ENCODE results near the gene NF1. TPM values are rescaled to one million over a fixed set of nuclear protein-coding genes. Genes with fewer than 3 reads are reported as not detected.

Gene NF1
- polyA plus RNA-seq, 1 of the 3 experiments (the other 2 are of a cell fraction): 19.6 TPM

DNA sequence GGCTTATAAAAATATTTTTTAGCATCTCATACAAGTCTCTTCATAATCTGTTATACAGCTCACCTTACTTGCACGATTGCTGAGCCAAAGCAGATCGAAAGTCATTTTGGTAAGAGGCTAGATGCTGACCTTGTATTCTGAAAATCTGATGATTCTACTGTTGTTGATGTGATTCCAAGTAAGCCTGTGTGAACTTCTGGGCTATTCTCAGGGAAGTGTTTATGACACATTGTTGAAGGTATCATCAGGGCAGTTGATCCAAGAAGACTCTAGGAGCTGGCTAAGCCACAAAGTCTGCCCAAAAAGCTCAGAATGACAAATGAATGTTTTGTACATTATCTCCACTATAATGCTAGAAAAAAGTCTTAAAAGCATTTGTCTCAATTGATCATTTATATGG is 186.3 kb downstream of the NF1 start:
- Histone ChIP-seq H3F3A (replicated peaks; ENCODE audit: insufficient read depth) (peaks cover 8% of the 10 kb centered on the region), H2AFZ (ENCODE audit: low read depth) (no peak overlapping the region), H4K20me1 (ENCODE audit: insufficient read depth) (no peaks in the 10 kb centered on the region), H3K36me3 (replicated peaks in 1 of 2; ENCODE audit: control insufficient read depth in 1 of 2, insufficient read depth in 2 of 2, low read length in 1 of 2) (peaks cover 18 to 38% of the 10 kb centered on the region in 2 experiments), H3K9ac (no peak overlapping the region), H3K4me2 (no peak overlapping the region), H3K27me3 (ENCODE audit: insufficient read depth) (no peaks in the 10 kb centered on the region), H3K9me2 (no peaks in the 10 kb centered on the region), H3K27ac (ENCODE audit: low read depth in 2 of 2, low read length in 1 of 2) (no peak overlapping the region), H3K9me3 (no peaks in the 10 kb centered on the region), H3K79me2 (ENCODE audit: insufficient read depth) (no peaks in the 10 kb centered on the region), H3K4me1 (ENCODE audit: control insufficient read depth in 1 of 2, insufficient read depth in 2 of 2, low read depth in 1 of 2, low read length in 1 of 2) (no peaks in the 10 kb centered on the region), H3K4me3 (ENCODE audit: low read depth in 2 of 2, low read length in 1 of 2) (no peak overlapping the region)
- POLR2A ChIA-PET: no interaction called here
- CTCF ChIA-PET: no interaction called here
- no peak for DNase-seq
- 95% methylated on average over 2 of the region's 2 CpGs for WGBS (ENCODE audit: low lambda C conversion rate)
- TF ChIP-seq, protein P1, sequence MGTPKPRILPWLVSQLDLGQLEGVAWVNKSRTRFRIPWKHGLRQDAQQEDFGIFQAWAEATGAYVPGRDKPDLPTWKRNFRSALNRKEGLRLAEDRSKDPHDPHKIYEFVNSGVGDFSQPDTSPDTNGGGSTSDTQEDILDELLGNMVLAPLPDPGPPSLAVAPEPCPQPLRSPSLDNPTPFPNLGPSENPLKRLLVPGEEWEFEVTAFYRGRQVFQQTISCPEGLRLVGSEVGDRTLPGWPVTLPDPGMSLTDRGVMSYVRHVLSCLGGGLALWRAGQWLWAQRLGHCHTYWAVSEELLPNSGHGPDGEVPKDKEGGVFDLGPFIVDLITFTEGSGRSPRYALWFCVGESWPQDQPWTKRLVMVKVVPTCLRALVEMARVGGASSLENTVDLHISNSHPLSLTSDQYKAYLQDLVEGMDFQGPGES (IDR thresholded peaks at IDR 0.05; ENCODE audit: low read depth, low read length): no peak
- TF ChIP-seq NFIC (IDR thresholded peaks at IDR 0.05; ENCODE audit: borderline replicate concordance): no peak
- no peak for TF ChIP-seq CHD2 (IDR thresholded peaks at IDR 0.05; ENCODE audit: low read length, partially characterized antibody)
- no peak for TF ChIP-seq TAF1 (IDR thresholded peaks at IDR 0.05; ENCODE audit: borderline replicate concordance, low read depth, low read length)
- TF ChIP-seq EZH2phosphoT487 (IDR thresholded peaks at IDR 0.05; ENCODE audit: borderline replicate concordance, low read depth): no peak
- TF ChIP-seq POLR2AphosphoS5 (IDR thresholded peaks at IDR 0.05; ENCODE audit: low read depth, low read length): no peak
- no peak for TF ChIP-seq MEF2A (IDR thresholded peaks at IDR 0.05; ENCODE audit: borderline replicate concordance, low read depth)
- TF ChIP-seq TEAD4 (IDR thresholded peaks at IDR 0.05; ENCODE audit: borderline replicate concordance, insufficient read depth): no peak
- TF ChIP-seq JUND (IDR thresholded peaks at IDR 0.05): no peak
- TF ChIP-seq FOXM1 (IDR thresholded peaks at IDR 0.05; ENCODE audit: low read depth): no peak
- TF ChIP-seq RFX5 (IDR thresholded peaks at IDR 0.05; ENCODE audit: low read length): no peak
- no peak for TF ChIP-seq GATA2 (CRISPR knock-in tag; IDR thresholded peaks at IDR 0.05)
- TF ChIP-seq, protein P2, sequence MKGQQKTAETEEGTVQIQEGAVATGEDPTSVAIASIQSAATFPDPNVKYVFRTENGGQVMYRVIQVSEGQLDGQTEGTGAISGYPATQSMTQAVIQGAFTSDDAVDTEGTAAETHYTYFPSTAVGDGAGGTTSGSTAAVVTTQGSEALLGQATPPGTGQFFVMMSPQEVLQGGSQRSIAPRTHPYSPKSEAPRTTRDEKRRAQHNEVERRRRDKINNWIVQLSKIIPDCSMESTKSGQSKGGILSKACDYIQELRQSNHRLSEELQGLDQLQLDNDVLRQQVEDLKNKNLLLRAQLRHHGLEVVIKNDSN (IDR thresholded peaks at IDR 0.05; ENCODE audit: borderline replicate concordance, low read depth): no peak
- no peak for TF ChIP-seq EP300 (IDR thresholded peaks at IDR 0.05; ENCODE audit: borderline replicate concordance in 1 of 2, low read depth in 1 of 2, low read length in 1 of 2)
- TF ChIP-seq SIN3A (IDR thresholded peaks at IDR 0.05; ENCODE audit: borderline replicate concordance, low read depth, low read length): no peak
- no peak for TF ChIP-seq GABPA (IDR thresholded peaks at IDR 0.05; ENCODE audit: low read depth)

DNA sequence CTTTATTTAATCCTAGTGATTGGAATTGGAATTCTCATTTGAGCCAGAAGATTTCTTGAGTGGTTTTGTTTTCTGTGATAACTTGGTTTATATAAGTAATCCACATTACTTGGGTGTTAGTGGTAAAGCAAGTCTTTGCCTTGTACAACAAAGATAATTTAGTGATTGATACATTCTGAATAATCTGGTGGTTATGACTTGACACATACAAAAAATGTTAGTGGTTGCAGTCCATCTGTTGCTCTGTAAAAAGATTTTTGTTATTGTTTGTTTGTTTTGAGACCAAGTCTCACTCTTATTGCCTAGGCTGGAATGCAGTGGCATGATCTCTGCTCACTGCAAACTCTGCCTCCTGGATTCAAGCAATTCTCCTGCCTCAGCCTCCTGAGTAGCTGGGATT is 189.1 kb downstream of the NF1 start:
- no peak overlapping the region for H3K4me2 ChIP-seq
- TF ChIP-seq EZH2phosphoT487 (IDR thresholded peaks at IDR 0.05; ENCODE audit: borderline replicate concordance, low read depth) (no peak), JUND (IDR thresholded peaks at IDR 0.05) (no peak), TAF1 (IDR thresholded peaks at IDR 0.05; ENCODE audit: borderline replicate concordance, low read depth, low read length) (no peak), RFX5 (IDR thresholded peaks at IDR 0.05; ENCODE audit: low read length) (no peak), GABPA (IDR thresholded peaks at IDR 0.05; ENCODE audit: low read depth) (no peak), RCOR1 (IDR thresholded peaks at IDR 0.05; ENCODE audit: low read length) (no peak), TEAD4 (IDR thresholded peaks at IDR 0.05; ENCODE audit: borderline replicate concordance, insufficient read depth) (no peak), RXRA (IDR thresholded peaks at IDR 0.05; ENCODE audit: borderline replicate concordance, low read depth) (no peak), FOXJ3 (CRISPR knock-in tag; IDR thresholded peaks at IDR 0.05) (no peak)
- TF ChIP-seq, protein P3, sequence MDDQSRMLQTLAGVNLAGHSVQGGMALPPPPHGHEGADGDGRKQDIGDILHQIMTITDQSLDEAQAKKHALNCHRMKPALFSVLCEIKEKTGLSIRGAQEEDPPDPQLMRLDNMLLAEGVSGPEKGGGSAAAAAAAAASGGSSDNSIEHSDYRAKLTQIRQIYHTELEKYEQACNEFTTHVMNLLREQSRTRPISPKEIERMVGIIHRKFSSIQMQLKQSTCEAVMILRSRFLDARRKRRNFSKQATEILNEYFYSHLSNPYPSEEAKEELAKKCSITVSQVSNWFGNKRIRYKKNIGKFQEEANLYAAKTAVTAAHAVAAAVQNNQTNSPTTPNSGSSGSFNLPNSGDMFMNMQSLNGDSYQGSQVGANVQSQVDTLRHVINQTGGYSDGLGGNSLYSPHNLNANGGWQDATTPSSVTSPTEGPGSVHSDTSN (IDR thresholded peaks at IDR 0.05): no peak
- TF ChIP-seq, protein P1 (IDR thresholded peaks at IDR 0.05; ENCODE audit: low read depth, low read length): no peak
- TF ChIP-seq, protein P4, sequence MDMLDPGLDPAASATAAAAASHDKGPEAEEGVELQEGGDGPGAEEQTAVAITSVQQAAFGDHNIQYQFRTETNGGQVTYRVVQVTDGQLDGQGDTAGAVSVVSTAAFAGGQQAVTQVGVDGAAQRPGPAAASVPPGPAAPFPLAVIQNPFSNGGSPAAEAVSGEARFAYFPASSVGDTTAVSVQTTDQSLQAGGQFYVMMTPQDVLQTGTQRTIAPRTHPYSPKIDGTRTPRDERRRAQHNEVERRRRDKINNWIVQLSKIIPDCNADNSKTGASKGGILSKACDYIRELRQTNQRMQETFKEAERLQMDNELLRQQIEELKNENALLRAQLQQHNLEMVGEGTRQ (IDR thresholded peaks at IDR 0.05; ENCODE audit: borderline replicate concordance, low read depth, low read length): no peak
- TF ChIP-seq, protein P2 (IDR thresholded peaks at IDR 0.05; ENCODE audit: borderline replicate concordance, low read depth): no peak
- TF ChIP-seq, protein P5, sequence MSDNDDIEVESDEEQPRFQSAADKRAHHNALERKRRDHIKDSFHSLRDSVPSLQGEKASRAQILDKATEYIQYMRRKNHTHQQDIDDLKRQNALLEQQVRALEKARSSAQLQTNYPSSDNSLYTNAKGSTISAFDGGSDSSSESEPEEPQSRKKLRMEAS (IDR thresholded peaks at IDR 0.05; ENCODE audit: low read depth): no peak

More for the DNA sequence above, 189.1 kb downstream of the NF1 start:
- Histone ChIP-seq H2AFZ (ENCODE audit: low read depth) (no peak overlapping the region), H3K27me3 (ENCODE audit: insufficient read depth) (no peaks in the 10 kb centered on the region), H3K9ac (no peak overlapping the region), H3K9me2 (no peaks in the 10 kb centered on the region), H4K20me1 (ENCODE audit: insufficient read depth) (no peaks in the 10 kb centered on the region), H3K27ac (ENCODE audit: low read depth in 2 of 2, low read length in 1 of 2) (no peak overlapping the region), H3K79me2 (ENCODE audit: insufficient read depth) (no peaks in the 10 kb centered on the region), H3K9me3 (no peaks in the 10 kb centered on the region), H3K4me3 (ENCODE audit: low read depth in 2 of 2, low read length in 1 of 2) (no peak overlapping the region), H3F3A (replicated peaks; ENCODE audit: insufficient read depth) (peaks cover 8% of the 10 kb centered on the region), H3K36me3 (replicated peaks in 1 of 2; ENCODE audit: control insufficient read depth in 1 of 2, insufficient read depth in 2 of 2, low read length in 1 of 2) (peaks cover 6 to 36% of the 10 kb centered on the region in 2 experiments), H3K4me1 (ENCODE audit: control insufficient read depth in 1 of 2, insufficient read depth in 2 of 2, low read depth in 1 of 2, low read length in 1 of 2) (no peaks in the 10 kb centered on the region)
- no peak for DNase-seq
- ChIA-PET POLR2A (no interaction called here), CTCF (no interaction called here)
